K562 (cell line): Measurements from ENCODE around the gene RTBDN. TPM values are rescaled to one million over a fixed set of nuclear protein-coding genes. Genes with fewer than 3 reads are reported as not detected.

ENCODE experiments used
- DLX4 ChIP-seq: fragments of 250-450 bp; sonication (Bioruptor Pico); IDR thresholded peaks from 2 replicates; pipeline ENCODE4 v1.6.1; 2021; ENCODE audit warnings: mild to moderate bottlenecking
- EHMT2 ChIP-seq: fragments of 450-650 bp; IDR thresholded peaks from 2 replicates; pipeline ENCODE4 v1.6.1; 2018; ENCODE audit warnings: antibody characterized with exemption
- ERF ChIP-seq: fragments of 450-650 bp; formaldehyde crosslinking; IDR thresholded peaks from 2 replicates; pipeline ENCODE4 v1.4.0; 2020; ENCODE audit warnings: mild to moderate bottlenecking, mixed read lengths
- FOXJ2 ChIP-seq: fragments of 200-800 bp; sonication (Bioruptor generic); IDR thresholded peaks from 2 replicates; pipeline ENCODE4 v1.6.1; 2016; ENCODE audit warnings: missing genetic modification characterization, missing compliant biosample characterization
- GABPB2 ChIP-seq: fragments of 250-450 bp; sonication (Bioruptor Pico); conservative IDR thresholded peaks from 2 replicates; pipeline ENCODE4 v1.5.1; 2021; ENCODE audit warnings: mild to moderate bottlenecking
- HNRNPLL ChIP-seq: fragments of 200-400 bp; formaldehyde crosslinking; IDR thresholded peaks from 2 replicates; pipeline ENCODE4 v1.6.1; 2017; ENCODE audit warnings: low read length, low read depth, mild to moderate bottlenecking; ENCODE audit not compliant: poor library complexity, severe bottlenecking
- JUNB ChIP-seq: fragments of 450-650 bp; formaldehyde crosslinking; conservative IDR thresholded peaks from 2 replicates; pipeline ENCODE4 v1.4.0; 2020; ENCODE audit warnings: mild to moderate bottlenecking
- LARP7 ChIP-seq: fragments of 450-650 bp; IDR thresholded peaks from 2 replicates; pipeline ENCODE4 v1.6.1; 2016
- MTA2 ChIP-seq: fragments of 450-650 bp; IDR thresholded peaks from 2 replicates; pipeline ENCODE4 v1.6.1; 2016; ENCODE audit warnings: low read depth
- MXI1 ChIP-seq: IDR thresholded peaks from 2 replicates; pipeline ENCODE4 v1.6.1; 2011; ENCODE audit warnings: low read depth, mild to moderate bottlenecking, improper control_type of control experiment, low read length
- NFYB ChIP-seq: IDR thresholded peaks from 2 replicates; pipeline ENCODE4 v1.6.1; 2011; ENCODE audit warnings: mild to moderate bottlenecking, moderate library complexity; ENCODE audit not compliant: insufficient read length; ENCODE audit errors: extremely low read depth
- NR3C1 ChIP-seq: sonication (generic); formaldehyde crosslinking; IDR thresholded peaks from 2 replicates; pipeline ENCODE4 v1.8.1; 2022; ENCODE audit warnings: missing genetic modification reagents
- POLR2B ChIP-seq: fragments of 450-650 bp; IDR thresholded peaks from 2 replicates; pipeline ENCODE4 v1.6.1; 2018; ENCODE audit warnings: low read depth; ENCODE audit not compliant: partially characterized antibody
- SMARCB1 ChIP-seq: IDR thresholded peaks from 2 replicates; pipeline ENCODE4 v1.6.1; 2011; ENCODE audit warnings: improper control_type of control experiment, low read depth; ENCODE audit not compliant: insufficient read length
- SRSF3 ChIP-seq: fragments of 200-400 bp; formaldehyde crosslinking; IDR thresholded peaks from 2 replicates; pipeline ENCODE4 v1.6.1; 2016; ENCODE audit warnings: mild to moderate bottlenecking, low read length, moderate library complexity; ENCODE audit not compliant: insufficient read depth
- TAF7 ChIP-seq: fragments of 450-650 bp; IDR thresholded peaks from 2 replicates; pipeline ENCODE4 v1.6.1; 2016; ENCODE audit warnings: missing genetic modification characterization, missing compliant biosample characterization
- TEAD4 ChIP-seq, 2 experiments: sonication (generic) in 1 of 2; formaldehyde crosslinking in 1 of 2; IDR thresholded peaks; 2 replicates each; pipeline versions ENCODE4 v1.6.1 to v1.8.0; 2012 to 2022; ENCODE audit warnings: borderline replicate concordance in 1 of 2, inconsistent platforms in 1 of 2, low read length in 1 of 2, mild to moderate bottlenecking in 1 of 2, missing genetic modification reagents in 1 of 2
- THAP12 ChIP-seq: fragments of 250-450 bp; sonication (Bioruptor Pico); IDR thresholded peaks from 2 replicates; pipeline ENCODE4 v1.9.0; 2021; ENCODE audit warnings: mild to moderate bottlenecking, inconsistent platforms
- ZBTB7A ChIP-seq: IDR thresholded peaks from 2 replicates; pipeline ENCODE4 v1.6.1; 2011; ENCODE audit warnings: low read depth, mild to moderate bottlenecking, low read length, moderate library complexity, borderline replicate concordance; ENCODE audit not compliant: control insufficient read depth
- ZFP36 ChIP-seq: fragments of 150-350 bp; IDR thresholded peaks from 2 replicates; pipeline ENCODE4 v1.6.1; 2018; ENCODE audit warnings: low read length, low read depth; ENCODE audit not compliant: partially characterized antibody
- ZKSCAN8 ChIP-seq: fragments of 200-800 bp; sonication (Bioruptor generic); IDR thresholded peaks from 2 replicates; pipeline ENCODE4 v1.6.1; 2016; ENCODE audit warnings: missing genetic modification characterization, missing compliant biosample characterization
- ZNF146 ChIP-seq: IDR thresholded peaks from one replicate; pipeline ENCODE4 v1.6.1; 2018; ENCODE audit warnings: missing compliant biosample characterization; ENCODE audit not compliant: unreplicated experiment
- ZNF197 ChIP-seq: fragments of 200-800 bp; sonication (Bioruptor generic); IDR thresholded peaks from 2 replicates; pipeline ENCODE4 v1.6.1; 2016; ENCODE audit warnings: low read depth, missing genetic modification characterization, missing compliant biosample characterization
- ZNF217 ChIP-seq: sonication (generic); formaldehyde crosslinking; IDR thresholded peaks from 2 replicates; pipeline ENCODE4 v1.8.0; 2022; ENCODE audit warnings: mild to moderate bottlenecking, missing genetic modification reagents
- ZNF3 ChIP-seq: fragments of 250-450 bp; sonication (Bioruptor Pico); IDR thresholded peaks from 2 replicates; pipeline ENCODE4 v1.5.0; 2021; ENCODE audit warnings: mild to moderate bottlenecking, moderate library complexity
- ZNF717 ChIP-seq: fragments of 250-450 bp; sonication (Bioruptor Pico); IDR thresholded peaks from 2 replicates; pipeline ENCODE4 v1.5.0; 2021
- ZNF780A ChIP-seq: fragments of 250-450 bp; sonication (Bioruptor Pico); IDR thresholded peaks from 2 replicates; pipeline ENCODE4 v1.5.0; 2021; ENCODE audit warnings: mild to moderate bottlenecking
- polyA plus RNA-seq, 8 experiments: library from polyadenylated mRNA; depleted of rRNA in 4 of 8; stranded (reverse) in 5 of 8; unstranded in 3 of 8; fragments of >200 nt; fragmentation: Nextera tagmentation in 2 of 8; fragmentation: Illumina TruSeq in 1 of 8; extraction: Ambion mirVana in 2 of 8; extraction: Trizol in 1 of 8; gene quantifications; 2 replicates each; pipeline versions ENCODE4 v1.2.1 to v1.2.3, GENCODE V29; 2011 to 2014; ENCODE audit warnings: inconsistent platforms in 1 of 8, missing spikeins in 1 of 8
- total RNA-seq, 7 experiments: library from RNA; depleted of rRNA in 6 of 7; stranded (reverse); fragments of >200 nt in 6 of 7; fragmentation: Illumina TruSeq in 2 of 7; extraction: Trizol in 2 of 7; gene quantifications; 2 replicates each; pipeline versions ENCODE4 v1.2.1 to v1.2.3, GENCODE V29; 2011 to 2021; ENCODE audit warnings: low replicate concordance in 1 of 7

RTBDN gene
- total and polyA plus RNA-seq, 9 of the 15 experiments (the other 6 are each of a cell fraction or from before 2014, with no cell fraction given): 0.20 to 2.3 (median 0.72) TPM; not detected in 1

GRCh38 chr19:12801466-12802266, 32.7 kb downstream of the RTBDN start, which contains the start of the genes PRDX2 and THSD8 (continued):
- no peak for TF ChIP-seq DLX4 (CRISPR knock-in tag)
- no peak for TF ChIP-seq SRSF3
- TF ChIP-seq ZBTB7A: peak; percentile 82; the same call in 1 of the 2 replicates
- TF ChIP-seq TEAD4 (IDR thresholded peaks at IDR 0.05; ENCODE audit: low read length): no peak
- TF ChIP-seq TEAD4 (CRISPR knock-in tag; IDR thresholded peaks at IDR 0.05; ENCODE audit: borderline replicate concordance): no peak
- TF ChIP-seq THAP12 (CRISPR knock-in tag): 0 out of 2 replicates have a peak, but pooled peaks have one; percentile 44
- 0 out of 2 replicates have a peak, but pooled peaks have one; percentile 44 for TF ChIP-seq JUNB (CRISPR knock-in tag)
- TF ChIP-seq ZNF146 (CRISPR knock-in tag): no peak
- no peak for TF ChIP-seq FOXJ2 (tag)
- no peak for TF ChIP-seq ZKSCAN8 (CRISPR knock-in tag)
- peak; percentile 88 for TF ChIP-seq POLR2B
- no peak for TF ChIP-seq ZNF217 (CRISPR knock-in tag)
- TF ChIP-seq ZNF780A: no peak
- no peak for TF ChIP-seq MTA2
- TF ChIP-seq GABPB2 (CRISPR knock-in tag): no peak
- TF ChIP-seq EHMT2: no peak
- no peak for TF ChIP-seq LARP7
- peak; percentile 32 for TF ChIP-seq HNRNPLL
- no peak; the same call in 1 of the 2 replicates for TF ChIP-seq ERF (CRISPR knock-in tag)
- TF ChIP-seq MXI1: no peak
- TF ChIP-seq NR3C1 (CRISPR knock-in tag): 0 out of 2 replicates have a peak, but pooled peaks have one; percentile 66
- TF ChIP-seq NFYB: no peak
- TF ChIP-seq TAF7: peak; percentile 81
- TF ChIP-seq ZFP36: no peak
- TF ChIP-seq ZNF197 (CRISPR knock-in tag): no peak
- no peak for TF ChIP-seq ZNF717 (CRISPR knock-in tag)
- TF ChIP-seq ZNF3: no peak
- no peak for TF ChIP-seq SMARCB1
